ENCODE data around the gene RNF141.

- TF ChIP-seq TCF7 (CRISPR knock-in tag; IDR thresholded peaks at IDR 0.05; ENCODE audit: low read depth) (no peak), CTCF (IDR thresholded peaks at IDR 0.05) (no peak), PRDM15 (CRISPR knock-in tag; IDR thresholded peaks at IDR 0.05) (no peak)
Measured at GRCh38 chr11:10485646-10486045, 55.3 kb downstream of the RNF141 start.

Data from WTC11 (cell line).